B cell (primary cell): ENCODE results near the gene THUMPD3. TPM values are rescaled to one million over a fixed set of nuclear protein-coding genes. Genes with fewer than 3 reads are reported as not detected.
A peak's percentile ranks its signal among the peaks of the same experiment; 100 is the strongest.

ENCODE experiments used
- ATAC-seq: fragments of 200-7000 bp; cut with Tn5 transposase; one replicate; pipeline ENCODE4 v1.10.0; 2021; ENCODE audit warnings: low read depth, mild to moderate bottlenecking, moderate number of reproducible peaks, moderate library complexity
- CTCF ChIA-PET: fragments of 350-600 bp; sonication (Branson Sonifier 250); formaldehyde crosslinking; loops from one replicate; lab custom pipeline; 2021; ENCODE audit warnings: antibody characterized with exemption, inconsistent platforms; lab: Charles Lee
- POLR2A ChIA-PET: fragments of 350-600 bp; sonication (Branson Sonifier 250); formaldehyde crosslinking; loops from one replicate; lab custom pipeline; 2021; ENCODE audit warnings: antibody characterized with exemption; lab: Charles Lee
- DNase-seq: peaks from one replicate; pipeline ENCODE4 v3.0.0; 2013
- H2AFZ ChIP-seq: 2 replicates; pipeline ENCODE4 v1.6.1; 2012; ENCODE audit warnings: mild to moderate bottlenecking, low read depth, low read length; ENCODE audit not compliant: insufficient read depth, poor library complexity, severe bottlenecking
- H3K27ac ChIP-seq, 2 donors: 1 replicate in 1 of 2; 2 replicates in 1 of 2; pipeline ENCODE4 v1.5.1; 2012 to 2013; ENCODE audit warnings: low read length in 2 of 2, mild to moderate bottlenecking in 2 of 2, moderate library complexity in 1 of 2
- H3K27me3 ChIP-seq, 4 experiments: fragments of 200-600 bp in 1 of 4; sonication (generic) in 1 of 4; replicated peaks in 1 of 4; 1 replicate in 2 of 4; 2 replicates in 2 of 4; pipeline versions ENCODE4 v1.6.1 to v1.7.0; 2013 to 2016; ENCODE audit warnings: low read length in 3 of 4, mild to moderate bottlenecking in 2 of 4, mixed read lengths in 1 of 4, moderate library complexity in 1 of 4; ENCODE audit not compliant: insufficient read depth in 4 of 4, control insufficient read depth in 3 of 4; ENCODE audit errors: control extremely low read depth in 1 of 4
- H3K36me3 ChIP-seq, 2 experiments: replicated peaks in 1 of 2; 1 replicate in 1 of 2; 2 replicates in 1 of 2; pipeline versions ENCODE4 v1.6.1 to v1.7.1; 2013; ENCODE audit warnings: low read length in 1 of 2; ENCODE audit not compliant: insufficient read depth in 2 of 2, control insufficient read depth in 1 of 2; ENCODE audit errors: control extremely low read depth in 1 of 2, extremely low read depth in 1 of 2
- H3K4me1 ChIP-seq, 2 donors: fragments of 200-600 bp in 1 of 2; sonication (generic) in 1 of 2; 1 replicate in 1 of 2; 2 replicates in 1 of 2; pipeline versions ENCODE4 v1.5.1 to v1.6.1; 2013 to 2017; ENCODE audit warnings: low read length in 2 of 2; ENCODE audit not compliant: control insufficient read depth in 2 of 2, insufficient read depth in 2 of 2
- H3K4me2 ChIP-seq: replicated peaks from 2 replicates; pipeline ENCODE3; 2012; ENCODE audit warnings: mild to moderate bottlenecking, low read depth, low read length; ENCODE audit not compliant: poor library complexity, severe bottlenecking
- H3K4me3 ChIP-seq, 5 experiments: fragments of 200-600 bp in 1 of 5; sonication (generic) in 1 of 5; 1 replicate in 3 of 5; 2 replicates in 2 of 5; pipeline versions ENCODE4 v1.5.1 to v1.7.0; 2011 to 2016; ENCODE audit warnings: low read length in 4 of 5, mild to moderate bottlenecking in 4 of 5, low read depth in 2 of 5, control low read depth in 1 of 5, moderate library complexity in 1 of 5; ENCODE audit not compliant: insufficient read depth in 1 of 5; ENCODE audit errors: control extremely low read depth in 1 of 5, extremely low read depth in 1 of 5
- H3K79me2 ChIP-seq: fragments of 200-600 bp; sonication (generic); one replicate; pipeline ENCODE4 v1.6.0; 2016; ENCODE audit warnings: low read length; ENCODE audit not compliant: control insufficient read depth, insufficient read depth
- H3K9ac ChIP-seq: fragments of 200-600 bp; sonication (generic); 2 replicates; pipeline ENCODE4 v1.6.1; 2017; ENCODE audit warnings: mild to moderate bottlenecking, low read length, moderate library complexity
- H3K9me3 ChIP-seq, 3 donors: one replicate each; pipeline versions ENCODE4 v1.6.1 to v1.7.1; 2013; ENCODE audit warnings: low read length in 2 of 3; ENCODE audit not compliant: control insufficient read depth in 2 of 3, insufficient read depth in 1 of 3; ENCODE audit errors: control extremely low read depth in 1 of 3
- H4K20me1 ChIP-seq: 2 replicates; pipeline ENCODE4 v1.6.0; 2012; ENCODE audit warnings: mild to moderate bottlenecking, low read length; ENCODE audit not compliant: insufficient read depth, control insufficient read depth, poor library complexity, severe bottlenecking
- H3K27ac Mint-ChIP-seq: one replicate; pipeline ENCODE4 v1.8.0; 2021; ENCODE audit warnings: mixed read lengths
- H3K27me3 Mint-ChIP-seq: one replicate; pipeline ENCODE4 v1.8.0; 2021; ENCODE audit warnings: mixed read lengths
- H3K4me1 Mint-ChIP-seq: one replicate; pipeline ENCODE4 v1.8.0; 2021; ENCODE audit warnings: mixed read lengths
- H3K4me3 Mint-ChIP-seq: one replicate; pipeline ENCODE4 v1.8.0; 2021; ENCODE audit warnings: mixed read lengths
- H3K9me3 Mint-ChIP-seq: one replicate; pipeline ENCODE4 v1.8.0; 2022; ENCODE audit warnings: mixed read lengths; ENCODE audit not compliant: insufficient read depth
- CTCF ChIP-seq: fragments of 200-600 bp; IDR thresholded peaks from one replicate; pipeline ENCODE4 v1.8.0; 2022; ENCODE audit warnings: antibody characterized with exemption, mild to moderate bottlenecking
- EZH2 ChIP-seq: IDR thresholded peaks from 2 replicates; pipeline ENCODE4 v1.6.1; 2012; ENCODE audit warnings: borderline replicate concordance, low read depth, mild to moderate bottlenecking, moderate library complexity, low read length; ENCODE audit not compliant: insufficient read depth, poor library complexity, severe bottlenecking
- WGBS: methylation state at CpG from one replicate; pipeline ENCODE4 v1.1.5; 2013; ENCODE audit warnings: missing lambda C conversion rate; ENCODE audit not compliant: insufficient coverage; 5-methylcytosine and 5-hydroxymethylcytosine counted together
- intact Hi-C: fragments of 100-400 bp; cut with micrococcal nuclease; formaldehyde crosslinking; loops from one replicate; pipeline ENCODE4 v1.10.0; 2022
- polyA plus RNA-seq: library from polyadenylated mRNA; depleted of rRNA; stranded (reverse); fragments of >200 nt; gene quantifications from 2 replicates; pipeline ENCODE4 v1.2.3, GENCODE V29; 2012
- total RNA-seq, 2 donors: library from RNA; stranded (reverse); fragments of 120-200 nt in 1 of 2; gene quantifications; 1 replicate in 1 of 2; 2 replicates in 1 of 2; pipeline versions ENCODE4 v1.2.3 to v1.2.4, GENCODE V29; 2013 to 2022

Gene THUMPD3
- total and polyA plus RNA-seq, 2 donors (not counting 1 experiment from before 2014, with no cell fraction given), result 10.1 to 32.1 TPM

- Mint-ChIP-seq H3K27ac (no peak overlapping the region), H3K27me3 (no peaks in the 10 kb centered on the region), H3K9me3 (no peaks in the 10 kb centered on the region), H3K4me1 (peaks cover 39% of the 10 kb centered on the region), H3K4me3 (no peak overlapping the region)
- Histone ChIP-seq H3K4me3 (no peak overlapping the region), H3K4me1 (peaks cover 12 to 14% of the 10 kb centered on the region in 2 donors), H3K36me3 (peaks cover 12 to 13% of the 10 kb centered on the region in 2 experiments), H3K27me3 (no peaks in the 10 kb centered on the region), H3K79me2 (peaks cover 98% of the 10 kb centered on the region), H3K4me2 (no peak overlapping the region), H3K9ac (no peak overlapping the region), H4K20me1 (peaks cover 80% of the 10 kb centered on the region), H3K9me3 (peaks cover 0 to 3% (median 0%) of the 10 kb centered on the region in 3 donors), H2AFZ (no peak overlapping the region), H3K27ac (peak overlapping the region in 1 of 2 donors; percentile 15)
- ChIA-PET POLR2A (no interaction called here), CTCF (no interaction called here)
- ATAC-seq, result no peak
- TF ChIP-seq CTCF (no peak), EZH2 (no peak)
- intact Hi-C loops, result no loop called here
- no peak for DNase-seq
Observed at GRCh38 chr3:9414826-9415225, 52.0 kb downstream of the THUMPD3 start.

- Mint-ChIP-seq H3K9me3 (no peaks in the 10 kb centered on the region), H3K4me3 (no peak overlapping the region), H3K27me3 (no peaks in the 10 kb centered on the region), H3K27ac (no peak overlapping the region), H3K4me1 (peaks cover 36% of the 10 kb centered on the region)
- peaks cover 12 to 13% of the 10 kb centered on the region in 2 experiments for H3K36me3 ChIP-seq
- no peak for TF ChIP-seq EZH2
- TF ChIP-seq CTCF, result no peak
- CTCF ChIA-PET, result interaction anchor here (1.3 kb wide), 1 partner anchor 62 kb away, joined by 4 read pairs; no protein-coding TSS in a partner anchor
- H3K27me3 ChIP-seq, result no peaks in the 10 kb centered on the region
- no peak overlapping the region for H3K4me3 ChIP-seq
- no peak for ATAC-seq
- POLR2A ChIA-PET, result no interaction called here
- peaks cover 98% of the 10 kb centered on the region for H3K79me2 ChIP-seq
- H3K9me3 ChIP-seq, result peaks cover 0 to 3% (median 0%) of the 10 kb centered on the region in 3 donors
- no peak overlapping the region for H2AFZ ChIP-seq
- peaks cover 5 to 9% of the 10 kb centered on the region in 2 donors for H3K4me1 ChIP-seq
- intact Hi-C loops, result no loop called here
- no peak for DNase-seq
- H3K4me2 ChIP-seq, result no peak overlapping the region
- WGBS, result 93% methylated on average over 3 of the region's 6 CpGs
- peaks cover 87% of the 10 kb centered on the region for H4K20me1 ChIP-seq
- H3K27ac ChIP-seq, result no peak overlapping the region
- H3K9ac ChIP-seq, result no peak overlapping the region
Observed at GRCh38 chr3:9415485-9416138, 52.8 kb downstream of the THUMPD3 start.
